Fibroblast of skin of right biceps (primary cell): Measurements from ENCODE around the gene SMTNL2.
A peak's percentile ranks its signal among the peaks of the same experiment; 100 is the strongest.

ENCODE experiments used
- DNase-seq: peaks from one replicate; pipeline ENCODE4 v3.0.0-alpha.2; 2013

Gene SMTNL2

DNA sequence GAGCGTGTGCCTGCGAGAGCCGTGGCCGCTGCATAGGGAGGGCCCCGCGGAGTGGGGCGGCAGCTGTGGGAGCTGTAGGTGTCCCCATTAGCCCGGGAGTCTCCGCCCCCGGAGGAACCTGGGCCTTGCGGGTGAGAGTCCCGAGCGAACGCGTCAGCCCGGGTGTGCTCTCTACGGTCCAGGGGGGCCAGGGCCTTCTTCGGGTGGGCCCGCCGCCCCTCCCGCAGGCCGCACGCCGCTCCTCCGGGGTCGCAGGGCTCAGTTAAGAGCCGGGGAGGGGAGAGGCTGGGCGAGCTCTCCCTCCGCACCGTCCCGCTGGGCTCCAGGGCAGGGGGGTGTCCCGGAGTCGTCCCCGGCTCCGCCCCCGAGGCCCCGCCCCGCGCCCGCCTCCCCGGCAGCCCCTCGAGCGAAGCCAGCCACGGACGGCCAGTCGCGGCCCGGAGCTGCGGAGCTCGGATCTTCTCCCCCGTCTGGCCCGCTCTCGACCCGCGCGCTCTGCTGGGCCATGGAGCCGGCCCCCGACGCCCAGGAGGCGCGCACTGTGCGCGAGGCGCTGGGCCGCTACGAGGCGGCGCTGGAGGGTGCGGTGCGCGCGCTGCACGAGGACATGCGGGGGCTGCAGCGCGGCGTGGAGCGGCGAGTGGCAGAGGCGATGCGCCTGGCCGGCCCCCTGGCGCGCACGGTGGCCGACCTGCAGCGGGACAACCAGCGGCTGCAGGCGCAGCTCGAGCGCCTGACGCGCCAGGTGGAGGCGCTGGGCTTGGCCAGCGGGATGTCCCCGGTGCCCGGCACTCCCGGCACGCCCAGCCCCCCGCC, at the start of gene SMTNL2:
TSS of gene SMTNL2 (plus strand) at position 429 of the 816 bp plus-strand sequence. CDS start at position 506, 77 bp downstream.
- DNase-seq = no peak

- DNase-seq = no peak
Measured at GRCh38 chr17:4534928-4535666, 49.2 kb upstream of the SMTNL2 start.

DNA sequence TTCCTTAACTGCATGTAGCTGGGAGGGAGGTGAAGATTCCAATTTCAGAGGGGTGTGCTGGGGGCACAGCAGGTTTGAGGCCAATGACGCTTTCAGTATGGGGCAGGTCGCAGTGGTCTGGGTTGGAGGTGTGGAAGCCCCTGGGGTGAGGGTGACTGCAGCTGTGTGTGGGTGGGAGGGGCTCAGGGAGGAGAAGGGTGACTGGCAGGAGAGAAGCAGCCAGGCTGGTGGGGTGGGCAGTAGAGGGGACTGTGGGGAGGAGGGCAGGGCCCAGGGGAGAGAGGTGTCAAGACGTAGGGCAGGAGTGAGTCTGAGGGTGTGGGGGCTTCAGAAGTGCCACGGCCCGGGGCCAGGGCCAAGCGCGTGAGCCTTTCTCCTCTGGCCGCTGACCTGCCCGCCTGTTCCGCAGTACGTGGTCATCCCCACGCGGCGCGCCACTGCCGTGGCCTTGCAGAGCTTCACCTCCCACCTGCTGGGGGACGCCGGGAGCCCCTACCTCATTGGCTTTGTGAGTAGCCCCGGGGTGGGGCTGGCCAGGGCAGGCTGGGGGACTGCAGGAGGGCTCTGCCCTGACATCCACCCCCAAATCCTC, 48.6 kb upstream of the SMTNL2 start:
- no peak for DNase-seq

GRCh38 chr17:4536259-4536741, 48.0 kb upstream of the SMTNL2 start:
- peak; percentile 23 for DNase-seq

GRCh38 chr17:4536742-4537411, 47.5 kb upstream of the SMTNL2 start:
- DNase-seq = no peak

- DNase-seq = no peak
Measured at GRCh38 chr17:4537451-4538235, 46.7 kb upstream of the SMTNL2 start.

DNA sequence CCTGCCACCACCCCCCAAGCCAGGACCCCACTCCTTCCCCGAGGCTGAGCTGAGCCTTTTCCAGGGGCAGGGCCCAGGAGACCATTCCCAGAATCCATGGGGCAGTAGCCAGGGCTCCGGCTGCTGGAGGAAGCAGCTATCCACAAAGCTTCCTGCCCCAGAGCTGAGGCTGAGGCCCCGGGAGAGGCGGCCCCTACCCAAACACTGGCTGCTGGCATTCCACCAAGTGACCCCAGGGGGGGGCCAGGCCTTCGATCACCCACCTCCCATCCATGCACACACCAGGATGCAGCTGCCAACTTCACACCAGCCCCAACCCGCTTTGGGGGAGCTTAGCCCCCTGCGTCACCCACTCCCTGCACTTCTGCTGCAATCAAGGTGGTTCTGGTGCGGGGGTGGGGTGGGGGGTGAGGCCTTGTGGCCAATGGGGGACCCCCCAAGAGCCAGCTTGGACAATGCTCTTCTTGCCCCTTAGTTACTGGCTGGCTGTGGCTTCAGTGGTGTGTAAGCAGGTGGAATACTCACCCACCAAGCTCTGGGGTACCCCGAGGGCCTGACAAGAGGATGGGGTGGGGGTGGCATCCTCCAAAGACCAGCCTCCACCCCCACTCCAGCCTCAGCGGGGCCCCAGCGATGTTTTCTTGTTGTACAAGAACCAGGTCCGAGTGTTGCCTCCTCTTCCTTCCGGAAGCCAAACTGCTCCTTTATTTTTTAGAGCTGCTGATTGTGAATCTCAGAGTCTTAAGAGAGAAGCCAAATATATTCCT, 45.9 kb upstream of the SMTNL2 start:
- no peak for DNase-seq

GRCh38 chr17:4539025-4539424, 45.3 kb upstream of the SMTNL2 start:
- DNase-seq = no peak

GRCh38 chr17:4539576-4540223, 44.6 kb upstream of the SMTNL2 start:
- DNase-seq = no peak

DNA sequence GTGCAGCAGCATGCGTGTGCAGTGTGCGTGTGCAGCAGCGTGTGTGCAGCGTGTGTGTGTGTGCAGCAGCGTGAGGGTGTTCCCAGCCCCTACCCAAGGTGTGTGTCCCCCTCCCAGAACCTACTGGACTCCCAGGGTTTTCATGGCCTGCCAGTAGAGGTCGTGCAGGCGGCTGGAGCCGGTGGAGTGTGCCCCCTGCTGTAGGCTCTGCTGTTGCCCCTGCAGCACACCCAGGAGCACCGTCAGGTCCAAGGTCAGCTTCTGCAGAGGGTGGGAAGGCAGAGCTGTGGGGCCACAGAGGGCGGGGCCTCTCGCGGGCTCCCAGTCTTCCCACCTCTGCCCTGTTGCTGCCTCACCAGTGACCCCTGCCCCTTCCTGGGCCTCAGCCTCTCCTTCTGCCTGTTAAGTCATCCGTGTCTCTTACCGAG, 44.1 kb upstream of the SMTNL2 start:
- DNase-seq = no peak

- DNase-seq = no peak
Measured at GRCh38 chr17:4540687-4541327, 43.5 kb upstream of the SMTNL2 start.

DNA sequence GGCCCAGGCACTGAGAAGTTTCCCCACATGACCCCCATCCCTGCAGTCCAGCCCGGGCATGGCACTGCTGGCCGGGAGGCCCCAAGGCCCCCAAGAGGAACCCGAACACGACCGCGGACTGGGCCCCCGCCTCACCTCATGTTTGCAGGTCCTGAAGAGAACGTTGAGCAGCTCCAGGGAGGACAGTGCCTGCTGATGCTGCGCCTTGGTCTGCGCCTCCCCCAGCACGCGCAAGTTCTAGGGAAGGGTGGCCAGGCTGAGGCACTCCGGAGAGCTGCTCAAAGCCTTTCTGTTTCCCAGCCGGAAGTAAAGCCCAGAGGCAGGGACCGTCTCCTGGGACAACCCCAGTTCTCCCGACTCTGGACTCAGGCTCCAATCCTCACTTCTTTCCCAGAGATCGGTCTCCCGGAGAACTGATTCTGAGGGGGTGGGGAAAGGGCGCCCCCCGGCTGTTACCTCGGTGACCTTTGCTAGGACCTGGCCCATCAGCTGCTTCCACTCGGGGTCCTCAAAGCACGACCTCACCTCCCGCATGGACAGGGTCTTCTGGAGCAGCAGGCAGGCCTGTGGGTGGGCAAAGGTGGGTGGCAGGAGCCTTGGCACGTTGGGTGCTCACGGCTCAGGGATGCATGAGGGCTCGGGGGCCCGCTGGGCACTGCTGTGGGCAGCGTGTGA, 42.9 kb upstream of the SMTNL2 start:
- no peak for DNase-seq

DNA sequence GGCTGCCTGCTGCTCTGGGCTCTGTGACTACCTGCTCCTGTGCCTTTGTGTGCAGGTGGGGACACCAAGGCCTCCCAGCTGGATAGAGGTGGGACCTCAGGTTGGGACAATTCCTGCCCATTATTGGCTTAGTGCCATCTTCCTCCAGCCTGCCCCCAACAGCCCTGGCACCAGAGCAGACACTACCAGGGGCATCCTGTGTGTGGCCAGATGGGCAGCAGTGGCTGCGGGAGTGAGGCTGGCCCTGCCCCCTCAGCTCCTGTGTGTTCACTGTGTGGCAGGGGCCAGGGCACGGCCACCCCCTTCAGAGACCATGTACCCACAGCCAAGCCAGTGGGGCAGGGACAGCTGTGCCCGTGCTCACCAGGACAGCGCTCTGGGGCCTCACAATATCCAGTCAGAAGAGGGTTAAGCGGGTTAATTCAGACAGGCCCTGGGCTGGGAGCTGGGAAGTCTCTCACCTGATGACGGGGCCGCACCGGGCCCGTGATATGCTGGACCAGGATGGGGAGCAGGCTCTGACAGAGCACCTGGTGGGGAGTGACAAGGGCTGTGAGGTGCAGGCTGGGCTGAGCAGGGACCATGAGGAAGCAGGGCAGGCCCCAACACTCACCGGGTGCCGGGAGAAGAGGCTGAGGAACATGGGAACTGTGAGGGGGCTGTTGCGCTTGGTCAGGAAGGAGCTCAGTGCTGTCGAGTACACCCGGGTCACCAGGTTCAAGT, 42.2 kb upstream of the SMTNL2 start:
- DNase-seq = no peak

DNA sequence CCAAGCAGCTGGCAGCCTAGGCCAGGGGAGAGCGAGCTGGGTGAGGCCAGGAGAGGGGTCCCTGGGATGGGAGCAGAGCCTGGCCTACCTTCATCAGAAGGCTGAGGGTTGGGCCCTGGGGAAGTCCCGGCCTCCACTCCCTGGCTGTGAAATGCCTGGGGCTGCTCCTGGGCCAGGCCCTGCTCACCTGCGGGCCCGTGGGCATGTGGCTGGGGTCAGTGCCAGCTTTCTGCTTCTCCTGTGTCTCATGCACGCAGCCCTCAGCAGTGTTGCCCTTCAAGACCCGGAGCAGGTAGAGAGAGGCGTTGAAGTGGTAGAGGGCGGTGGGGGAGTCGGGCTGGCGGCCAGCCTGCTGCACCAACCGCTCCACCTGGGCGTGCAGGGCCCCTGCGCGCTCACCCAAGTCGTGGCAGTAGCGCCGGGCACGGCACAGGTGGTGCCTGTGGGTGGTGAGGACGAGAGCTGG, 41.6 kb upstream of the SMTNL2 start:
- no peak for DNase-seq

DNA sequence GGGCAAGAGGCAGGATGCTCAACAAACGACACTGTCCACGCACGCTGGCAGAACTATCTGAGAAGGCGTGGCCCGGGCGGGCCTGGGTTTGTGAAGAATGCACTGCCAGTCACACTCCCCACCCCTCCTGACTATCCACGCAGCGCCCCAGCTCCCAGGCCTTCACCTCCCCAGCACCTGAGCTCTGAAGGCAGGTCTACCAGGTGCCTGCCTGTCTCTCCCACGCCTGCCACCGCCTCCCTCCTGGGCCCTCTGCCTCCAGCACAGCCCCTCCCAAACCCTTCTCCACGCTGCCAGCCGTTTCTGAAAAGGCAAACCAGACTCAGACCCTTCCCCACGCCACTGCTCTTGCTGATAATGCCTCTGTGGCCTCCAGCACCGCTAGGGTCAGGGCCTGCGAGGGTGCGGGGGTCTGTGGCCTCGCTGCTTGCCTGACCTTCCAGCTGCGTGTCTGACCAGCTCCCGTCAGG, 40.7 kb upstream of the SMTNL2 start:
- DNase-seq = no peak

GRCh38 chr17:4544135-4544950, 40.0 kb upstream of the SMTNL2 start:
- DNase-seq = no peak

DNA sequence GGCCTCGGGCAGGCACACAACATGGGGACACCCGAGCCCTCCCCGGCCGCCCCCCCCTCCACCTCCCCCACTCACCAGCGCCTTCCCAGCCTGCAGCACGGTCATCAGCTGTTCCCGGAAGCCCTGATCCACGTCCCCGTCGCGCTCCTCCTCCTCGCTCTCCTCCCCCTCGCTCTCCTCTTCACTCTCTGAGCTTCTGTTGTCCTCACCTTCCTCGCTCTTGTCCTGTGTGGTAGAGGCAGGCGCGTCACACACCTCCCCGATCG, 39.4 kb upstream of the SMTNL2 start:
- no peak for DNase-seq
